Activated T-helper 17 cell treated with anti-CD3 and anti-CD28 coated beads, Interleukin-2, amount 50 U/mL, for 72 hours (primary cell): ENCODE results near the gene DDIT3. TPM values are rescaled to one million over a fixed set of nuclear protein-coding genes. Genes with fewer than 3 reads are reported as not detected.
"Not testable (repeated sequence)": the region's sequence is repeated elsewhere in the genome, so short reads cannot be mapped to it uniquely, and the experiment has no call there.

Experiments
- ATAC-seq: fragments of 150-1000 bp; cut with Tn5 transposase; replicated peaks from 2 replicates; pipeline ENCODE4 v1.10.0; 2021; ENCODE audit warnings: mild to moderate bottlenecking, moderate library complexity
- H3K27ac Mint-ChIP-seq: one replicate; pipeline ENCODE4 v1.8.0; 2022; ENCODE audit warnings: mixed read lengths
- H3K27me3 Mint-ChIP-seq: one replicate; pipeline ENCODE4 v1.8.0; 2022; ENCODE audit warnings: mixed read lengths
- H3K36me3 Mint-ChIP-seq: one replicate; pipeline ENCODE4 v1.8.0; 2022; ENCODE audit warnings: low read depth, mild to moderate bottlenecking, mixed read lengths
- H3K4me1 Mint-ChIP-seq: one replicate; pipeline ENCODE4 v1.8.0; 2022; ENCODE audit warnings: mixed read lengths
- H3K4me3 Mint-ChIP-seq: one replicate; pipeline ENCODE4 v1.8.0; 2022; ENCODE audit warnings: mild to moderate bottlenecking, mixed read lengths
- H3K9me3 Mint-ChIP-seq: one replicate; pipeline ENCODE4 v1.8.0; 2022; ENCODE audit warnings: mixed read lengths
- total RNA-seq, 2 donors: library from RNA; stranded (reverse); gene quantifications; one replicate each; pipeline ENCODE4 v1.2.3, GENCODE V29; 2022

DDIT3 gene
- total RNA-seq, 2 donors from 2014 or later, result 14.2 to 25.3 TPM

DNA sequence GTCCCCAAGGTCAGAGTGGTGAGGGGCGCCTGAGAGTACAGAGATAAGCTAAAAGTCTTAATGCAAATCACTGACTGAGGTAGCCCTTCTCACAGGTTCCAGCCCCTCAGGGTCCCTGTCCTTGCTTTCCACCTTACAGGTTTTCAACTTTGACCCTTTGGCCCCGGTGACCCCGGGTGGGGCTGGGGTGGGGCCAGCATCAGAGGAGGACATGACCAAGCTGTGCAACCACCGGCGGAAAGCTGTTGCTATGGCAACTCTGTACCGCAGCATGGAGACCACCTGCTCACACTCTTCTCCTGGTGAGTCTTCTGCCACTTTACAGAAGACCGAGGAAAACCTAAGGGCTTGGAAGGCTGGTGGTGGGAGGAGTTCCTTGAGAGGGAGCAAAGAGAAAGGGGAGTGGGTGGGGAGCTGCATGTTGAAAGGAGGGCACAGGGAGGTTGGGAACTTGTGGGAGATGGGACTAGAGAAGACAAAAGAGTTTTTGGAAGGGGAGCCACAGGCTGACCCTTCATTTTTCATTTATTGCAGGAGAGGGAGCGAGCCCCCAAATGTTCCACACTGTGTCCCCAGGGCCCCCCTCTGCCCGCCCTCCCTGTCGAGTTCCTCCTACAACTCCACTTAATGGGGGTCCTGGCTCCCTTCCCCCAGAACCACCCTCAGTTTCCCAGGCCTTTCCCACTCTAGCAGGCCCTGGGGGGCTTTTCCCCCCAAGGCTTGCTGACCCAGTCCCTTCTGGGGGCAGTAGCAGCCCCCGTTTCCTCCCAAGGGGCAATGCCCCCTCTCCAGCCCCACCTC is 4.7 kb upstream of the DDIT3 start:
- Mint-ChIP-seq H3K27ac (peak overlapping the region; percentile 86), H3K9me3 (no peaks in the 10 kb centered on the region), H3K4me3 (peak overlapping the region; percentile 91), H3K4me1 (peaks cover 19% of the 10 kb centered on the region), H3K27me3 (no peaks in the 10 kb centered on the region), H3K36me3 (peaks cover 91% of the 10 kb centered on the region)
- ATAC-seq, result no peak

DNA sequence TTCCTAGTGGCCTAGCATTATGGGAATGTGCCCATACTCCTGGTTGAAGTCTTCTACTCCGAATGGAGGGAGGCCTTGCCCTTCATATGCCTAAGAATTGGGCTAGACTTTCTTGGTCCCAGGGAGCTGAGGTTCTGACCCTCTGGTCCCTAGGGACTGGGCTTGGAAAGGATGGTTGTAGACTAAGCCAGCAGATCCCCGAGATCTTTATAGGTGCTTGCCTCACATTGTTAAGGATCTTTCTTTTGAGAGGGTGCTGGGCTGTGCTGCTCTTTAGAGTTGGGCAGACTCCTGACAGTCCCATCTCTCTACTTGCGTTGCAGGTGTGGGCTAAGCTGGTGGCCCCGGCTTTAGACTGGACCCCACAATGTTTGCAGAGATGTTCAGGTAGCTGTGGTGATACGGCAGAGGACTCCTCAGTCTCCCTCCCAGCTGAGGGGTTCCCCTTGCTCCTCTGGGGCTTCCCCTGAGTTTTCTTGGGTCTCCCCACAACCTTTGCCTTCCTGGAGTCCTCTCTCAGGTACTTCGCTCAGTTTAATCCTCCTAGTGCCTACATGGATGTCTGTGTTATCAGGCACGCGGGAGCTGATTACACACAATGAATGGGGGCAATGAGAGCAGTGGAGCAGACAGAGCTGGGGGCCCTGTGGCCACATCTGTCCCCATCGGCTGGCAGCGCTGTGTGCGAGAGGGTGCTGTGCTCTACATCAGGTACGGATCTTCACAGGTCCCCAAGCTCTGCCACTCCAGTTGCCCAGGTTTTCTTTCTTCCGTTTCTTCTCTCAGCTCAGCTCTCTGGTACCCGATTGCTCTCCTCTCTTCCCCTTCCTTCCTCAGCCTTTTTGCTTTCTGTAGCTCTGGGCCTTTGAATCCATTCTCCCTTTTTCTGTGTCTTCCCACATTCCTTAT is 3.6 kb upstream of the DDIT3 start:
- no peaks in the 10 kb centered on the region for H3K27me3 Mint-ChIP-seq
- ATAC-seq, result no peak
- peak overlapping the region; percentile 86 for H3K27ac Mint-ChIP-seq
- peaks cover 24% of the 10 kb centered on the region for H3K4me1 Mint-ChIP-seq
- peak overlapping the region; percentile 91 for H3K4me3 Mint-ChIP-seq
- no peaks in the 10 kb centered on the region for H3K9me3 Mint-ChIP-seq
- peaks cover 91% of the 10 kb centered on the region for H3K36me3 Mint-ChIP-seq

DNA sequence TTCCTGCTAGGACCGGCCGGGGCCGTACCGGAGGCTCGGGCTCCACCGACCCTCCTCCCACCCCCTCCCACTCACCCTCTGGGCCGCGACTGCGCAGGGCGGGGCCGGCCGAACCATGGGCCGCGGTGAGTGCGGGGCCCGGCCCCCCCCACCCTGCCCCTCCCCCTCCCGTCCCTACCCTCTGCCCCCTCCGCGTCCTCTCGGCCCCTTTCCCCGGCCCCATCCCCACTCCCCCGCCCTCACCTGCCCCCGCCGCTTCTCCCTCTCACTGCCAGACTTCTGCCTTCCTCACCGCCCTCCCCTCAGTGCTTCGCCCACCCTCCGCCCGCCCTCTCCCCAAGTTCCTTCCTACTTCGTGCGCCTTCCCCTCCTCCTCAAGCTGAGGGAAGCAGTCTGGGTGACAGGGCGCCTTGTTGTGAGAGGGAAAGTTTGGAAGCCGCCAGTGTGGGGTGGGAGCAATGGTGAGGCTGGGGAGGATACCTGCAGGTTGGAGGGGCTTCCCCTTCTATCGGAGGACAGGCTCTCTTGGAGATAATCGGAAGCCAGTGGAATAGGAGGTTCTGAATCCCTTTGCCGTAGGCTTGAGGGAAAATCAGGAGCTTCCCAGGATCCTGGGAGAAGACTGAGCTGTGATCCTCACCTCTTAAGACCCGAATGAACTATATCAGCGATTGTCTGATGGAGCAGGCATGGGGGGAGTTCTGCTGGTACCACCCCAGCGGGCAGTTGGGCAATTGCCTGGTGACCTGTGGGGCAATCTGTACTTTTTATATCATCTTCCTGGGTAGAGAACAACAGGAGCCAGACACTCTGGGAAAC is 2.8 kb upstream of the DDIT3 start:
- H3K4me1 Mint-ChIP-seq, result peaks cover 30% of the 10 kb centered on the region
- peak overlapping the region; percentile 91 for H3K4me3 Mint-ChIP-seq

DNA sequence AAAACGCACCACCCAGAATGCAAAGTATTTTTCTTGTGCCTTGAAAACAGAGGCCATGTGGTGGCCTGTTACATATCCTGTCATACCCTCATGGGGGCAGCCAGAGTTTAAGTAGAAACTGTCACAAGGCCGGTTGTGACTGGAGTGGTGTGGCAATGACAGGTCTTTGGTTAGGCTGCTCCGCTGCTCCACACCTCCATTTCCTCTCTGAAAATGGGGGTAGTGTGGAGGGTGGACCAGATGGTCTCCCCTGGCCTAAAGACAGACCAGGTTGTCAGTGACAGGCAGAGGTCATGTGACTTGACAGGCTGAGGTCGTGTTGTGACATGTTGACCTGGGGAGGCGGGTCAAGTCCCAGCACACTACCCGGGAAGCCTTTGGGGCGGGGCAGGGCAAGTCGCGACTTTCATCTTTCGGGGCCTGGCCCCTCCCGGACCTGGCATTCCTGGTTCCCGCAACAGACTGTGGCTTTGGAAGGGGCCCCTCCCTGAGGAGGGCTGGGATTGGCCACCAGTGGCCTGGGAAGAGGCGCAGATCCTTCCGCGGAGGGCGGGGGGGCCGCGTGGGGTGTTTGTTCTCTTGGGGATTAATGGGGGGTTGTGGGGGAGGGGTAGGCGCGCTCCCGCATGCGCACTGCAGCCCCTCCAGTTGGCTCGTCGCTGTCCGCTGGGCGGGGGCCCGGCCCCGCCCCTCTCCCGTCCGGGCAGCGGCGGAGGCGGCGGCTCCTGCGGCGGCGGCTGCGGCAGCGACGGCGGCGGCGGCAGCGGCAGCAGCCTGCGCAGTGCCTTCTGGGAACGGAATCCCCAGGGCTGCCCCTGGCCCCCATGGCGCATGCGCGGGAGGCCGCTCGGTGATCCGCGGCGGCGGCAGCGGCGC is 1.9 kb upstream of the DDIT3 start, which contains the start of gene MBD6:
Gene MBD6 (plus strand): TSS at position 814 of the 876 bp plus-strand sequence. CDS start 1,480 bp downstream, outside the sequence.
- H3K4me3 Mint-ChIP-seq, result peak within 1 kb of the TSS; percentile 91
- H3K27me3 Mint-ChIP-seq, result no peaks in the 10 kb centered on the region
- H3K36me3 Mint-ChIP-seq, result peaks cover 91% of the 10 kb centered on the region
- peaks cover 31% of the 10 kb centered on the region for H3K4me1 Mint-ChIP-seq
- H3K27ac Mint-ChIP-seq, result peak within 1 kb of the TSS; percentile 97
- no peaks in the 10 kb centered on the region for H3K9me3 Mint-ChIP-seq
- ATAC-seq, result peak; percentile 58

More for the DNA sequence above, 2.8 kb upstream of the DDIT3 start:
- Mint-ChIP-seq H3K9me3 (no peaks in the 10 kb centered on the region), H3K27me3 (no peaks in the 10 kb centered on the region), H3K36me3 (peaks cover 91% of the 10 kb centered on the region), H3K27ac (peak overlapping the region; percentile 86)
- ATAC-seq, result no peak

DNA sequence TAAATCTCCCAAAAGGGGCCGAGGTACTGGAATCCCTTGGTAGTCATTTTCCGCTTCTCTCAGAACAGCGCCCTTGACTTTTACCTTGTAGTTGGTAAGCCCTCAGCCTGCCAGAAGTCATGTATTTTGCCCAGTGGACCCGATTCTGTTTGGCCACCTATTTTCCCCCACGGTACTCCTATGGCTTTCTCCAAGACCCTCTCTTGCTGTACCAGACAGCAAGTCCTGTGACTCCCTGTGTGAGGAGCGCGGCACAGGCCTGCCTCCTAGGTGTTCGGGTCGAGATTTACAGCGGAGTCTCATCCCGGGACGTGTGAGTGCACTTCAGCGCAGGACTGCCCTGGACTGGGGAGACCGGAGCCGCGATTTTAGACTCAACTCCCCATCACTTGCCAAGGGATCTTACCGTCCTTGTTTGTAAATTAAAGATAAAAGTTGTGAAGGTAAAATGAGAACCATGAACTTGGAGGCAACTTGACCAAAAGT is 1.3 kb upstream of the DDIT3 start:
- ATAC-seq, result no peak
- no peaks in the 10 kb centered on the region for H3K9me3 Mint-ChIP-seq
- H3K4me3 Mint-ChIP-seq, result peak overlapping the region; percentile 81
- peak overlapping the region; percentile 97 for H3K27ac Mint-ChIP-seq
- peaks cover 91% of the 10 kb centered on the region for H3K36me3 Mint-ChIP-seq
- no peaks in the 10 kb centered on the region for H3K27me3 Mint-ChIP-seq
- peaks cover 31% of the 10 kb centered on the region for H3K4me1 Mint-ChIP-seq

DNA sequence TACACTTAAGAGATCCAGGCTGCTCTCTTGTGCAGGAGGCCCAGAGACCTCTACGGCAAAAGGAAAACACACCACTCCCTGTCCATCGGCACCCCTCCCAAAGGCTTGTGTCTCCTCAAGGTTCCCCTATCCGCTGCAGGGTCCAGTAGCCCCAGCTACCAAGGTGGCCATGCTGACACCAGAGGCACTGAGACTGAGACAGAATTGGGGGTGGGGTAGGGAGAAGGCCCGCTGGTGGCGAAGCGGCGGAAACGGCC is 590 bp downstream of the DDIT3 start:
- peaks cover 91% of the 10 kb centered on the region for H3K36me3 Mint-ChIP-seq
- peak overlapping the region; percentile 97 for H3K27ac Mint-ChIP-seq
- no peaks in the 10 kb centered on the region for H3K27me3 Mint-ChIP-seq
- no peak for ATAC-seq
- H3K4me1 Mint-ChIP-seq, result peaks cover 31% of the 10 kb centered on the region
- H3K9me3 Mint-ChIP-seq, result no peaks in the 10 kb centered on the region
- H3K4me3 Mint-ChIP-seq, result peak overlapping the region; percentile 81

DNA sequence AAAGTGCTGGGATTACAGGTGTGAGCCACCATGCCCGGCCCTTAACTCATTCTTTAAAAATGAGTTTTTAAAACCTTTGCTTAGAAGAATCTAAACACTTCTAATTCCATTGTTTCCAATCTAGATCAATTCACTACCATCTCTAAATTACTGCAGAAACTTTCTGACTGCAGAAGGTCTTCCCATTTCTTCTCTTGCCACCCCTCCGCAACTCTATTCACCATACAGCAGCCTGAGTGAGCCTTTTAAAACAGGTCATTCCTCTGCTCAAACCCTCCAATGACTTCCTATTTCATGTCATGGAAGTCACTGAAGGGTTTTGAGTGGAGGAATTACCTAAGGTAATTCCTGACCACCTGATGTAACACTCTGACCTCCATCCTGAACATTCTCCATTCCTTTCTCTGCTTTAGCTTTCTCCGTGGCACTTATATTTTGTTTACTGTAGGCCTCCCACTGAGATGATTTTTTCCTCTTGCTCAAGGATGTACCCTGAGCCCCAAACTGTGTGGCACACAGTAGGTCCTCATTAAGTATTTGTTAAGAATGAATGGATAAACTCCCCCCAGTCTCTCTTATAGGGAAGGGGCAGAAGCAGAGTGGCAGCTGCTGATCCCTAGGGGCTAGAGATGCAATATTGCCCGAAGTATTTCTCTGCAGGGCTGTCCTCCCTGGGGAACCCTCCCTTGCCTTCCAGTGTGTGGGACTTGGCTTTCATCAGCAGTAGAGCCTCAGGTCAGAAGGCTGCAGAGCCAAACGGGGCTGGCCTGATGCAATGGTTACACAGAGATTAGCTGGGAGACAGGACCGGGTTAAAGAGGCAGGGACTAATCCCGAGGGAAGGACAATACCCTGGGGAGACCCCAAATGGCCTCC is 1.2 kb downstream of the DDIT3 start:
- no peak for ATAC-seq
- Mint-ChIP-seq H3K27me3 (no peaks in the 10 kb centered on the region), H3K4me3 (peak overlapping the region; percentile 81), H3K36me3 (peaks cover 91% of the 10 kb centered on the region), H3K4me1 (peaks cover 25% of the 10 kb centered on the region), H3K27ac (peak overlapping the region; percentile 97), H3K9me3 (no peaks in the 10 kb centered on the region)

DNA sequence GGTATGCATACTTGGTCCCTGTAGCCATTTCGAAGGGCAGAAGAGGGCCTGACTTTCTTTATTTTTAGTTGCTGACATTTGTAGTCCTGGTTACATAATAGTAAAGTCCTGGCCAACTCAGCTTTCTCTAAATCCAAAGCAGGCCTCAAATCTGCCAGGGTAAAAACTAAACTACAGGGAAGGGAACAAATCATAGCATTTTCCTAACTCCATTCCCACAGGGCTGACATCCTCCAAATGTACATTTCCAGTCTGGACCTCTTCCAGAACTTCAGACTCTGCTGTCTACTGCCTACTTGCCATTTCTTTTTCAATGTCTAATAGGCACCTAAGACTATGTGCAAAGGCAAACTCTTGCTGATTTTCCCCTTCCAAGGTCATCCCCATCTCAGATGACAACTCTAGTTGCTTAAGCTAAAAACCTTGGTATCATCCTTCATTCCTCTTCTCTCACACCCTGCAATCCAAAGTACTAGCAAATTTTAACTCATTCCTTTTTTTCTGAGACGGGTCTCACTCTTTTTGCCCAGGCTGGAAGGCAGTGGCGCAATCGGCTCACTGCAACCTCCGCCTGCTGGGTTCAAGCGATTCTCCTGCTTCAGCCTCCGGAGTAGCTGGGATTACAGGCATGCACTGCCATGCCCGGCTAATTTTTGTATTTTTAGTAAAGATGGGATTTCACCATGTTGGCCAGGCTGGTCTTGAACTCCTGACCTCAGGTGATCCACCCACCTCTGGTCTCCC is 2.0 kb downstream of the DDIT3 start:
- H3K36me3 Mint-ChIP-seq, result peaks cover 91% of the 10 kb centered on the region
- no peaks in the 10 kb centered on the region for H3K27me3 Mint-ChIP-seq
- peak overlapping the region; percentile 81 for H3K4me3 Mint-ChIP-seq
- peaks cover 20% of the 10 kb centered on the region for H3K4me1 Mint-ChIP-seq
- peak overlapping the region; percentile 97 for H3K27ac Mint-ChIP-seq
- no peak for ATAC-seq
- no peaks in the 10 kb centered on the region for H3K9me3 Mint-ChIP-seq

DNA sequence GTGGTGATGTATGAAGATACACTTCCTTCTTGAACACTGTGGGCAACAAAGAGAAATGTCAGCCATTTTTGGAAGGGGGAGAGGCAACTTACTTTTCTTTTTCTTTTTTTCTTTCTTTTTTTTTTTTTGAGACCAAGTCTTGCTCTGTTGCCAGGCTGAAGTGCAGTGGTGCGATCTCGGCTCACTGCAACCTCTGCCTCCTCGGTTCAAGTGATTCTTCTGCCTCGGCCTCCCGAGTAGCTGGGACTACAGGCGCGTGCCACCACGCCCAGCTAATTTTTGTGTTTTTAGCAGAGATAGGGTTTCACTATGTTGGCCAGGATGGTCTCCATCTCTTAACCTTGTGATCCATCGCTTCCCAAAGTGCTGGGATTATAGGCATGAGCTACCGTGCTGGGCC is 2.6 kb downstream of the DDIT3 start:
- ATAC-seq, H3K27me3 Mint-ChIP-seq, H3K9me3 Mint-ChIP-seq: not testable (repeated sequence)
- Mint-ChIP-seq H3K4me3 (peak overlapping the region; percentile 81), H3K27ac (peak overlapping the region; percentile 97), H3K4me1 (peaks cover 20% of the 10 kb centered on the region), H3K36me3 (peaks cover 92% of the 10 kb centered on the region)

DNA sequence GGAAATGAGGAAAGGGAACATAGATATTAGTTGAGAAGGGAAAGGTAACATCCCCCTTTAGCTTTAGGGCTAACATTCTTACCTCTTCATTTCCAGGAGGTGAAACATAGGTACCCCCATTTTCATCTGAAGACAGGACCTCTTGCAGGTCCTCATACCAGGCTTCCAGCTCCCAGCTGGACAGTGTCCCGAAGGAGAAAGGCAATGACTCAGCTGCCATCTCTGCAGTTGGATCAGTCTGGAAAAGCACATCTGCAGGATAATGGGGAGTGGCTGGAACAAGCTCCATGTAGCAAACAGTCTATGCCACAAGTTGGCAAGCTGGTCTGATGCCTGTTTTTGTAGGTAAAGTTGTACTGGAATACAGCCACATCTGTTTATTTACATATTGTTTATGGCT is 3.1 kb downstream of the DDIT3 start:
- no peak overlapping the region for H3K27ac Mint-ChIP-seq
- H3K27me3 Mint-ChIP-seq, result no peaks in the 10 kb centered on the region
- no peaks in the 10 kb centered on the region for H3K9me3 Mint-ChIP-seq
- peak overlapping the region; percentile 81 for H3K4me3 Mint-ChIP-seq
- H3K36me3 Mint-ChIP-seq, result peaks cover 95% of the 10 kb centered on the region
- peaks cover 19% of the 10 kb centered on the region for H3K4me1 Mint-ChIP-seq
- ATAC-seq, result no peak

DNA sequence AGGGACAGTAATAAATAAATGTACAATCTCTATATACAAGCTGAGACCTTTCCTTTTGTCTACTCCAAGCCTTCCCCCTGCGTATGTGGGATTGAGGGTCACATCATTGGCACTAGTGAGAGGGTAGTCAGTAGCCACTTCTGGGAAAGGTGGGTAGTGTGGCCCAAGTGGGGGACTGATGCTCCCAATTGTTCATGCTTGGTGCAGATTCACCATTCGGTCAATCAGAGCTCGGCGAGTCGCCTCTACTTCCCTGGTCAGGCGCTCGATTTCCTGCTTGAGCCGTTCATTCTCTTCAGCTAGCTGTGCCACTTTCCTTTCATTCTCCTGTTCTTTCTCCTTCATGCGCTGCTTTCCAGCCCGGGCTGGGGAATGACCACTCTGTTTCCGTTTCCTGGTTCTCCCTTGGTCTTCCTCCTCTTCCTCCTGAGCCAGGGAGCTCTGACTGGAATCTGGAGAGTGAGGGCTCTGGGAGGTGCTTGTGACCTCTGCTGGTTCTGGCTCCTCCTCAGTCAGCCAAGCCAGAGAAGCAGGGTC is 3.6 kb downstream of the DDIT3 start:
- H3K27ac Mint-ChIP-seq, result no peak overlapping the region
- no peak overlapping the region for H3K4me3 Mint-ChIP-seq

DNA sequence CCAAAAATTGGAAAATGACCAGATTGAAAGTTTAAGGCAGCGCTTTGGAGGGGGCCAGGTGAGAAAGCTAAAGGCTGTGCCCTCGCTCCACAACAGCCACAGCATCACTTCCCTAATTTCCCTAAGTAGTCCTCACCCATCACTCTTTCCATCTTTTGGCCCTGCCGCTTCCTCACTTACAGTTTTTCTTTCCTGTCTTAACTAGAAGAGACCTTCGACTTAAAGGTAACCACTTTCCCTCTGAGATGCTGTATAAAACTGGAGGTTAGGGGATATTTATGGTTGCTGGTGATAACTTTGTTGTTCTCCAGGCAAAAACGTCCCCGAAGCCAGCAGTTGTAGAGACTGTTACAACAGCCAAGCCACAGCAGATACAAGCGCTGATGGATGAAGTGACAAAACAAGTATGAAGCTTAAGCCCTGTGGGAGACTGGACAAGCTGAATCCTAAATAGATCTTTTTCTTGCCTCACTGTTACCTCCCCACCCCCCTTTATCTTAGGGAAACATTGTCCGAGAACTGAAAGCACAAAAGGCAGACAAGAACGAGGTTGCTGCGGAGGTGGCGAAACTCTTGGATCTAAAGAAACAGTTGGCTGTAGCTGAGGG is 4.3 kb downstream of the DDIT3 start:
- Mint-ChIP-seq H3K4me3 (no peak overlapping the region), H3K27ac (no peak overlapping the region), H3K27me3 (no peaks in the 10 kb centered on the region), H3K9me3 (no peaks in the 10 kb centered on the region), H3K4me1 (peaks cover 12% of the 10 kb centered on the region), H3K36me3 (peaks cover 99% of the 10 kb centered on the region)
- no peak for ATAC-seq

More for the DNA sequence above, 3.6 kb downstream of the DDIT3 start:
- peaks cover 14% of the 10 kb centered on the region for H3K4me1 Mint-ChIP-seq
- H3K27me3 Mint-ChIP-seq, result no peaks in the 10 kb centered on the region
- no peaks in the 10 kb centered on the region for H3K9me3 Mint-ChIP-seq
- peaks cover 95% of the 10 kb centered on the region for H3K36me3 Mint-ChIP-seq
- ATAC-seq, result no peak
